ENCODE results near the gene ISG15.

ISG15 gene

DNA sequence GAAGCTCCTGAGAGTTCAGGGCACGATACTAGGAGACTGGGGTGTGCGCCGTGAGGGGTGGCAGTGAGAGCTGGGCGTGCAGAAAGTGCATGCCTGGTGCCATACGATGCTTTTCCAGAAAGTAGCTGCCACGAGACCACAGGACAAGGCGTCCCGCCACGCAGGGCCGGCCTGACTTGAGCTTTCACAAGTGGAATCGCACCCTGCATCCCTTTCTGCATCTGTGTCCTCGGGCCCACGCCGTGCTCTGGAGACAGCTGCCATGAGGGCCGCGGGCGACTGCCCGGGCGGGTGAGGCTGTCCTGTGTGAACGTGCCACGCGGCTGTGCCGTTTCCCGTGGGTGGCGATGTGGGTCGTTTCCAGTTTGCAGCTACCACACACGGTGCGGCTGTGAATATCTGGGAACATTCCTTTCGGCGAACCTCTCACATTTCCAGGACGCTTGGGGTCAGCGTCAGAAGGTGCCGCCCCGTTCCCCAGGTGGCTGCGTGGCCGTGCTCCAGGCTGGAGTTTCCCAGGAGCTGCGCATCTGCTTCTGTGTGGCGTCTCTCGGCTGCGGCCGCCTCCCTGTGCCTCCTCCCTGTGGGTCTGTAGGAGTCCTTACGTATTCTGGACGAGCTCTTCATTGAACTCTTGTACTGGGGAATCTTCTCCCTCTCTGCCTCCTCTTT lies 30.4 kb upstream of the ISG15 start:
- Histone ChIP-seq H3K79me2 (ENCODE audit: insufficient read depth, low read length) (no peaks in the 10 kb centered on the region), H3K9me3 (ENCODE audit: insufficient read depth, low read length) (no peaks in the 10 kb centered on the region), H4K20me1 (ENCODE audit: low read depth, low read length) (no peaks in the 10 kb centered on the region), H3K9ac (ENCODE audit: low read length) (no peak overlapping the region), H3K9me2 (replicated peaks; ENCODE audit: insufficient read depth, low read length) (no peaks in the 10 kb centered on the region), H3K4me3 (ENCODE audit: insufficient read depth, low read length, poor library complexity, severe bottlenecking) (no peak overlapping the region), H3K4me2 (ENCODE audit: low read depth, low read length, poor library complexity, severe bottlenecking) (no peak overlapping the region), H3K27me3 (ENCODE audit: low read length) (no peaks in the 10 kb centered on the region), H2AFZ (ENCODE audit: low read depth, low read length, severe bottlenecking) (no peak overlapping the region), H3K27ac (ENCODE audit: low read depth, low read length) (no peak overlapping the region), H3F3A (ENCODE audit: insufficient read depth) (no peaks in the 10 kb centered on the region), H3K36me3 (ENCODE audit: low read length) (no peaks in the 10 kb centered on the region)
- TF ChIP-seq, protein P1, sequence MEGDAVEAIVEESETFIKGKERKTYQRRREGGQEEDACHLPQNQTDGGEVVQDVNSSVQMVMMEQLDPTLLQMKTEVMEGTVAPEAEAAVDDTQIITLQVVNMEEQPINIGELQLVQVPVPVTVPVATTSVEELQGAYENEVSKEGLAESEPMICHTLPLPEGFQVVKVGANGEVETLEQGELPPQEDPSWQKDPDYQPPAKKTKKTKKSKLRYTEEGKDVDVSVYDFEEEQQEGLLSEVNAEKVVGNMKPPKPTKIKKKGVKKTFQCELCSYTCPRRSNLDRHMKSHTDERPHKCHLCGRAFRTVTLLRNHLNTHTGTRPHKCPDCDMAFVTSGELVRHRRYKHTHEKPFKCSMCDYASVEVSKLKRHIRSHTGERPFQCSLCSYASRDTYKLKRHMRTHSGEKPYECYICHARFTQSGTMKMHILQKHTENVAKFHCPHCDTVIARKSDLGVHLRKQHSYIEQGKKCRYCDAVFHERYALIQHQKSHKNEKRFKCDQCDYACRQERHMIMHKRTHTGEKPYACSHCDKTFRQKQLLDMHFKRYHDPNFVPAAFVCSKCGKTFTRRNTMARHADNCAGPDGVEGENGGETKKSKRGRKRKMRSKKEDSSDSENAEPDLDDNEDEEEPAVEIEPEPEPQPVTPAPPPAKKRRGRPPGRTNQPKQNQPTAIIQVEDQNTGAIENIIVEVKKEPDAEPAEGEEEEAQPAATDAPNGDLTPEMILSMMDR (IDR thresholded peaks at IDR 0.05; ENCODE audit: insufficient read depth, low read length, poor library complexity, severe bottlenecking): no peak
- no peak for TF ChIP-seq EZH2phosphoT487 (conservative IDR thresholded peaks at IDR 0.05; ENCODE audit: low read length)

GRCh38 chr1:983798-984475 lies 29.4 kb upstream of the ISG15 start:
- Histone ChIP-seq H3F3A (ENCODE audit: insufficient read depth) (no peaks in the 10 kb centered on the region), H4K20me1 (ENCODE audit: low read depth, low read length) (no peaks in the 10 kb centered on the region), H2AFZ (ENCODE audit: low read depth, low read length, severe bottlenecking) (no peak overlapping the region), H3K4me3 (ENCODE audit: insufficient read depth, low read length, poor library complexity, severe bottlenecking) (no peak overlapping the region), H3K27me3 (ENCODE audit: low read length) (no peaks in the 10 kb centered on the region), H3K36me3 (ENCODE audit: low read length) (no peaks in the 10 kb centered on the region), H3K27ac (ENCODE audit: low read depth, low read length) (no peak overlapping the region), H3K79me2 (ENCODE audit: insufficient read depth, low read length) (no peaks in the 10 kb centered on the region), H3K9me2 (replicated peaks; ENCODE audit: insufficient read depth, low read length) (no peaks in the 10 kb centered on the region), H3K9me3 (ENCODE audit: insufficient read depth, low read length) (no peaks in the 10 kb centered on the region), H3K9ac (ENCODE audit: low read length) (no peak overlapping the region), H3K4me2 (ENCODE audit: low read depth, low read length, poor library complexity, severe bottlenecking) (no peak overlapping the region)
- TF ChIP-seq, protein P1 (IDR thresholded peaks at IDR 0.05; ENCODE audit: insufficient read depth, low read length, poor library complexity, severe bottlenecking): peak; percentile 63
- TF ChIP-seq EZH2phosphoT487 (conservative IDR thresholded peaks at IDR 0.05; ENCODE audit: low read length): no peak

DNA sequence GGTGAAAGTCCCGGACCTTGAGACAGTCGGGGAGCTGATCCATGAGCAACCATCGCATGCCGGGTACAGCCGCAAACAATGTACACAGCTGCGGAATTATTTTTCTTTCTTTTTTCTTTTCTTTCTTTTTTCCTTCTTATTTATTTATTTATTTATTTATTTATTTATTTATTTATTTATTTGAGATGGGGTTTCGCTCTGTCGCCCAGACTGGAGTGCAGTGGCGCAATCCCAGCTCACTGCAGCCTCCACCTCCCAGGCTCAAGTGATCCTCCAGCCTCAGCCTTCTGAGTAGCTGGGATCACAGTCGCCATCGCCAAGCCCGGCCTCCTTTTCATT lies 28.9 kb upstream of the ISG15 start:
- no peak overlapping the region for H3K4me2 ChIP-seq (ENCODE audit: low read depth, low read length, poor library complexity, severe bottlenecking)
- H4K20me1 ChIP-seq (ENCODE audit: low read depth, low read length): no peaks in the 10 kb centered on the region
- H3K9ac ChIP-seq (ENCODE audit: low read length): no peak overlapping the region
- H3K9me3 ChIP-seq (ENCODE audit: insufficient read depth, low read length): no peaks in the 10 kb centered on the region
- H3K27me3 ChIP-seq (ENCODE audit: low read length): no peaks in the 10 kb centered on the region
- H3K4me3 ChIP-seq (ENCODE audit: insufficient read depth, low read length, poor library complexity, severe bottlenecking): no peak overlapping the region
- no peak overlapping the region for H3K27ac ChIP-seq (ENCODE audit: low read depth, low read length)
- no peaks in the 10 kb centered on the region for H3F3A ChIP-seq (ENCODE audit: insufficient read depth)
- no peaks in the 10 kb centered on the region for H3K79me2 ChIP-seq (ENCODE audit: insufficient read depth, low read length)
- H3K9me2 ChIP-seq (replicated peaks; ENCODE audit: insufficient read depth, low read length): no peaks in the 10 kb centered on the region
- no peak overlapping the region for H2AFZ ChIP-seq (ENCODE audit: low read depth, low read length, severe bottlenecking)
- H3K36me3 ChIP-seq (ENCODE audit: low read length): no peaks in the 10 kb centered on the region
- TF ChIP-seq, protein P1 (IDR thresholded peaks at IDR 0.05; ENCODE audit: insufficient read depth, low read length, poor library complexity, severe bottlenecking): no peak
- TF ChIP-seq EZH2phosphoT487 (conservative IDR thresholded peaks at IDR 0.05; ENCODE audit: low read length): no peak

All from SU-DHL-6 (cell line).